PC-3 (cell line): Measurements from ENCODE around the gene AP1M1. TPM values are rescaled to one million over a fixed set of nuclear protein-coding genes. Genes with fewer than 3 reads are reported as not detected.

ENCODE experiments used
- ATAC-seq: fragments of 200-7000 bp; cut with Tn5 transposase; 2 replicates; pipeline ENCODE4 v1.9.1; 2020; ENCODE audit warnings: mild to moderate bottlenecking, moderate library complexity
- BruUV-seq: library from RNA; stranded (reverse); fragments of 400-500 nt; replicated peaks from 2 replicates; lab custom pipeline; 2021; lab: Mats Ljungman, UMichigan
- CTCF ChIA-PET: fragments of 300-600 bp; sonication (Branson Sonifier 250); formaldehyde crosslinking; loops from one replicate; lab custom pipeline; 2022; ENCODE audit warnings: antibody characterized with exemption; lab: Charles Lee
- POLR2A ChIA-PET: fragments of 300-600 bp; sonication (Branson Sonifier 250); formaldehyde crosslinking; loops from one replicate; lab custom pipeline; 2022; ENCODE audit warnings: antibody characterized with exemption; ENCODE audit not compliant: unreplicated experiment; lab: Charles Lee
- DNase-seq: peaks from one replicate; pipeline ENCODE4 v3.0.0-alpha.2; 2015
- H2AFZ ChIP-seq: fragments of 300-600 bp; sonication (generic); 2 replicates; pipeline ENCODE4 v1.6.0; 2016; ENCODE audit warnings: antibody characterized with exemption, low read length
- H3F3A ChIP-seq: fragments of 300-600 bp; sonication (generic); one replicate; pipeline ENCODE4 v1.6.0; 2017; ENCODE audit warnings: antibody characterized with exemption, low read length, control low read depth, mild to moderate bottlenecking; ENCODE audit not compliant: unreplicated experiment
- H3K27ac ChIP-seq: fragments of 300-600 bp; sonication (generic); 2 replicates; pipeline ENCODE4 v1.5.1; 2016; ENCODE audit warnings: mild to moderate bottlenecking, low read length
- H3K27me3 ChIP-seq: fragments of 300-600 bp; sonication (generic); 2 replicates; pipeline ENCODE4 v1.6.1; 2016; ENCODE audit warnings: low read length, mixed read lengths
- H3K36me3 ChIP-seq: fragments of 300-600 bp; sonication (generic); 2 replicates; pipeline ENCODE4 v1.6.1; 2016; ENCODE audit warnings: low read depth, mixed run types, low read length, mixed read lengths
- H3K4me1 ChIP-seq: fragments of 300-600 bp; sonication (generic); 2 replicates; pipeline ENCODE4 v1.5.1; 2016; ENCODE audit warnings: low read length; ENCODE audit not compliant: insufficient read depth
- H3K4me2 ChIP-seq: fragments of 300-600 bp; sonication (generic); 2 replicates; pipeline ENCODE4 v1.6.0; 2016; ENCODE audit warnings: low read length
- H3K4me3 ChIP-seq: fragments of 300-600 bp; sonication (generic); 2 replicates; pipeline ENCODE4 v1.5.1; 2016; ENCODE audit warnings: mild to moderate bottlenecking, low read length, mixed read lengths
- H3K79me2 ChIP-seq: fragments of 300-600 bp; sonication (generic); 2 replicates; pipeline ENCODE4 v1.6.1; 2017; ENCODE audit warnings: low read length, mixed read lengths
- H3K9ac ChIP-seq: fragments of 300-600 bp; sonication (generic); 2 replicates; pipeline ENCODE4 v1.6.0; 2016; ENCODE audit warnings: mild to moderate bottlenecking, low read length
- H3K9me2 ChIP-seq: fragments of 300-600 bp; sonication (generic); replicated peaks from 2 replicates; pipeline ENCODE4 v1.6.1; 2016; ENCODE audit warnings: mixed run types, low read length, mixed read lengths
- H3K9me3 ChIP-seq: fragments of 300-600 bp; sonication (generic); 2 replicates; pipeline ENCODE4 v1.6.1; 2016; ENCODE audit warnings: low read length, mixed read lengths
- H4K20me1 ChIP-seq: fragments of 300-600 bp; sonication (generic); 2 replicates; pipeline ENCODE4 v1.6.1; 2016; ENCODE audit warnings: low read length, mixed read lengths
- EZH2 ChIP-seq: fragments of 300-600 bp; sonication (generic); IDR thresholded peaks from one replicate; pipeline ENCODE4 v1.6.1; 2017; ENCODE audit warnings: antibody characterized with exemption, mild to moderate bottlenecking, low read length; ENCODE audit not compliant: unreplicated experiment
- EZH2phosphoT487 ChIP-seq: fragments of 300-600 bp; sonication (generic); IDR thresholded peaks from 2 replicates; pipeline ENCODE4 v1.6.1; 2018; ENCODE audit warnings: mild to moderate bottlenecking, antibody characterized with exemption, low read length, borderline replicate concordance
- intact Hi-C: fragments of 100-400 bp; cut with micrococcal nuclease; formaldehyde crosslinking; loops from 2 replicates; pipeline ENCODE4 v1.9.0; 2023
- total RNA-seq: library from RNA; depleted of rRNA; stranded (reverse); fragments of >200 nt; gene quantifications from 2 replicates; pipeline ENCODE4 v1.2.3, GENCODE V29; 2014
- TF ChIP-seq, protein P1 (sequence below): fragments of 300-600 bp; sonication (generic); conservative IDR thresholded peaks from 2 replicates; pipeline ENCODE4 v1.5.1; 2017; ENCODE audit warnings: antibody characterized with exemption, low read depth, mild to moderate bottlenecking, low read length

AP1M1 gene
- total RNA-seq, 1 experiment from 2014 or later, result 104 TPM

DNA sequence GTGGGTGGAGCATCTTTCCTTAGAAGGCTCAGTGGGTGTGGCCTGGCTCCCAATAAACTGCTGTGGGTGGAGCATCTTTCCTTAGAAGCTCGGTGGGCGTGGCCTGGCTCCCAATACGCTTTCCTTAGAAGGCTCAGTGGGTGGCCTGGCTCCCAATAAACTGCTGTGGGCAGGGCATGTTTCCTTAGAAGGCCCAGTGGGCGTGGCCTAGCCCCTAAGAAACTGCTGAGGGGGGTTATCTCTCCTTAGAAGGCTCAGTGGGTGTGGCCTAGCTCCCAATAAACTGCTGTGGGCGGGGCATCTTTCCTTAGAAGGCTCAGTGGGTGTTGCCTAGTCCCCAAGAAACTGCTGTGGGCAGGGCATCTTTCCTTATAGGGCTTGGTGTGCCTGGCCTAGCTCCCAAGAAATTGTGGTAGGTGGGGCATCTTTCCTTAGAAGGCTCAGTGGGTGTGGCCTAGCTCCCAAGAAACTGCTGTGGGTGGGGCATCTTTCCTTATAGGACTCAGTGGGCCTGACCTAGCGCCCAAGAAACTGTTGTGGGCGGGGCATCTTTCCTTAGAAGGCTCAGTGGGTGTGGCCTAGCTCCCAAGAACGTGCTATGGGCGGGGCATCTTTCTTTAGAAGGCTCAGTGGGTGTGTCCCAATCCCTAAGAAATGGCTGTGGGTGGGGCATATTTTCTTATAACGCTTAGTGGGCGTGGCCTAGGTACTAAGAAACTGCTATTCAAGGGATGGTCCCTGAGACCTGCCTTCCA is 44.0 kb upstream of the AP1M1 start:
- Histone ChIP-seq H4K20me1 (no peaks in the 10 kb centered on the region), H3K4me1 (no peaks in the 10 kb centered on the region), H3K9me3 (no peaks in the 10 kb centered on the region), H3K79me2 (no peaks in the 10 kb centered on the region), H2AFZ (no peak overlapping the region), H3K9ac (no peak overlapping the region), H3K9me2 (no peaks in the 10 kb centered on the region), H3K36me3 (peaks cover 6% of the 10 kb centered on the region), H3K4me3 (no peak overlapping the region), H3K4me2 (no peak overlapping the region), H3K27me3 (no peaks in the 10 kb centered on the region), H3F3A (no peaks in the 10 kb centered on the region), H3K27ac (no peak overlapping the region)
- intact Hi-C loops, result no loop called here
- ATAC-seq (no peak), DNase-seq (peak; percentile 23)
- no TSS peak for BruUV-seq
- ChIA-PET POLR2A (no interaction called here), CTCF (interaction anchor here (0.7 kb wide), 1 partner anchor 65 kb away, joined by 3 read pairs; no protein-coding TSS in a partner anchor)
- no peak for TF ChIP-seq EZH2

DNA sequence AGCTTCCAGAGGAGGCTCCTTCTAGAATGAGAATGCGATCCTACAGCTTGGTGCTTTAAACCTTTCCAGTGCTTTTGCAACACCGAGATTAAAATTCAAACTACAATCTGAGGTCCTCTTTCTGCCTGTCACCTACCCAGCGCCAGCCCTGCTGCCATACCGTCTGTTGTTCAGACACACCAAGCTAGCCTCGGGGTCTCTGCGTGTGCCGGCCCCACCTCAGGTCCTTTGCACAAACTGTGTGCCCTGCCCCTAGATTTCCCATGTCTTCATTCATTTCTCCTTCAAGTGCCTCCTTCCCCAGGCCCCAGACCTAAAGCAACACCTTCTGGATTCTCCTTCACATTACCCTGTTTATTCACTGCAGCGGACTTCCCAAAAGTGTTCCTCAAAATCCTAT is 43.2 kb upstream of the AP1M1 start:
- Histone ChIP-seq H3K27me3 (no peaks in the 10 kb centered on the region), H3F3A (no peaks in the 10 kb centered on the region), H3K4me1 (0 out of 2 replicates have a peak, but pooled peaks cover under 1% of the 10 kb centered on the region), H2AFZ (no peak overlapping the region), H3K9me3 (no peaks in the 10 kb centered on the region), H4K20me1 (no peaks in the 10 kb centered on the region), H3K9me2 (no peaks in the 10 kb centered on the region), H3K36me3 (peaks cover 6% of the 10 kb centered on the region), H3K27ac (no peak overlapping the region), H3K79me2 (no peaks in the 10 kb centered on the region), H3K4me3 (no peak overlapping the region), H3K9ac (no peak overlapping the region), H3K4me2 (no peak overlapping the region)
- DNase-seq (no peak), ATAC-seq (no peak)
- no TSS peak for BruUV-seq
- intact Hi-C loops, result no loop called here
- ChIA-PET POLR2A (no interaction called here), CTCF (interaction anchor here (0.7 kb wide), 1 partner anchor 66 kb away, joined by 3 read pairs; no protein-coding TSS in a partner anchor)
- no peak for TF ChIP-seq EZH2
- no peak for TF ChIP-seq EZH2phosphoT487
- TF ChIP-seq, protein P1, sequence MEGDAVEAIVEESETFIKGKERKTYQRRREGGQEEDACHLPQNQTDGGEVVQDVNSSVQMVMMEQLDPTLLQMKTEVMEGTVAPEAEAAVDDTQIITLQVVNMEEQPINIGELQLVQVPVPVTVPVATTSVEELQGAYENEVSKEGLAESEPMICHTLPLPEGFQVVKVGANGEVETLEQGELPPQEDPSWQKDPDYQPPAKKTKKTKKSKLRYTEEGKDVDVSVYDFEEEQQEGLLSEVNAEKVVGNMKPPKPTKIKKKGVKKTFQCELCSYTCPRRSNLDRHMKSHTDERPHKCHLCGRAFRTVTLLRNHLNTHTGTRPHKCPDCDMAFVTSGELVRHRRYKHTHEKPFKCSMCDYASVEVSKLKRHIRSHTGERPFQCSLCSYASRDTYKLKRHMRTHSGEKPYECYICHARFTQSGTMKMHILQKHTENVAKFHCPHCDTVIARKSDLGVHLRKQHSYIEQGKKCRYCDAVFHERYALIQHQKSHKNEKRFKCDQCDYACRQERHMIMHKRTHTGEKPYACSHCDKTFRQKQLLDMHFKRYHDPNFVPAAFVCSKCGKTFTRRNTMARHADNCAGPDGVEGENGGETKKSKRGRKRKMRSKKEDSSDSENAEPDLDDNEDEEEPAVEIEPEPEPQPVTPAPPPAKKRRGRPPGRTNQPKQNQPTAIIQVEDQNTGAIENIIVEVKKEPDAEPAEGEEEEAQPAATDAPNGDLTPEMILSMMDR, result no peak

GRCh38 chr19:16155128-16155527 is 42.6 kb upstream of the AP1M1 start:
- no peaks in the 10 kb centered on the region for H4K20me1 ChIP-seq
- intact Hi-C loops, result no loop called here
- no peaks in the 10 kb centered on the region for H3K27me3 ChIP-seq
- H3K4me1 ChIP-seq, result peaks cover 6% of the 10 kb centered on the region
- peaks cover 6% of the 10 kb centered on the region for H3K36me3 ChIP-seq
- H3F3A ChIP-seq, result no peaks in the 10 kb centered on the region
- H3K9ac ChIP-seq, result no peak overlapping the region
- DNase-seq, result no peak
- ATAC-seq, result no peak
- H3K4me3 ChIP-seq, result no peak overlapping the region
- POLR2A ChIA-PET, result no interaction called here
- H2AFZ ChIP-seq, result no peak overlapping the region
- no TSS peak for BruUV-seq
- no peaks in the 10 kb centered on the region for H3K9me3 ChIP-seq
- no peaks in the 10 kb centered on the region for H3K79me2 ChIP-seq
- no peaks in the 10 kb centered on the region for H3K9me2 ChIP-seq
- H3K27ac ChIP-seq, result no peak overlapping the region
- no peak overlapping the region for H3K4me2 ChIP-seq
- TF ChIP-seq, protein P1, result no peak
- TF ChIP-seq EZH2phosphoT487, result no peak
- TF ChIP-seq EZH2, result no peak
- CTCF ChIA-PET, result no interaction called here
